ENCODE results near the gene SLC37A2. TPM values are rescaled to one million over a fixed set of nuclear protein-coding genes. Genes with fewer than 3 reads are reported as not detected.

SLC37A2 gene
- total and polyA plus RNA-seq, 2 donors, result 3.0 to 4.3 TPM

GRCh38 chr11:125079878-125080530, 16.9 kb downstream of the SLC37A2 start:
- Histone ChIP-seq H3K9me3 (ENCODE audit: control insufficient read depth in 2 of 2, insufficient read depth in 1 of 2, low read length in 1 of 2) (no peaks in the 10 kb centered on the region), H3K4me1 (ENCODE audit: control insufficient read depth in 2 of 2, insufficient read depth in 2 of 2, low read length in 2 of 2) (no peaks in the 10 kb centered on the region), H3K27me3 (ENCODE audit: control insufficient read depth in 2 of 2, insufficient read depth in 1 of 2, low read length in 1 of 2) (no peaks in the 10 kb centered on the region), H3K27ac (ENCODE audit: low read depth in 1 of 2, low read length in 1 of 2) (no peak overlapping the region), H3K36me3 (ENCODE audit: control insufficient read depth in 2 of 2, insufficient read depth in 2 of 2, low read length in 1 of 2) (no peaks in the 10 kb centered on the region), H3K4me3 (ENCODE audit: low read length in 2 of 2) (no peak overlapping the region)
- DNase-seq (ENCODE audit: low read depth in 6 of 9, low spot score in 9 of 9), result no peak
- 96% methylated on average over 12 of the region's 12 CpGs for WGBS

GRCh38 chr11:125080531-125080911, 17.4 kb downstream of the SLC37A2 start:
- H3K4me1 ChIP-seq (ENCODE audit: control insufficient read depth in 2 of 2, insufficient read depth in 2 of 2, low read length in 2 of 2), result no peaks in the 10 kb centered on the region

DNA sequence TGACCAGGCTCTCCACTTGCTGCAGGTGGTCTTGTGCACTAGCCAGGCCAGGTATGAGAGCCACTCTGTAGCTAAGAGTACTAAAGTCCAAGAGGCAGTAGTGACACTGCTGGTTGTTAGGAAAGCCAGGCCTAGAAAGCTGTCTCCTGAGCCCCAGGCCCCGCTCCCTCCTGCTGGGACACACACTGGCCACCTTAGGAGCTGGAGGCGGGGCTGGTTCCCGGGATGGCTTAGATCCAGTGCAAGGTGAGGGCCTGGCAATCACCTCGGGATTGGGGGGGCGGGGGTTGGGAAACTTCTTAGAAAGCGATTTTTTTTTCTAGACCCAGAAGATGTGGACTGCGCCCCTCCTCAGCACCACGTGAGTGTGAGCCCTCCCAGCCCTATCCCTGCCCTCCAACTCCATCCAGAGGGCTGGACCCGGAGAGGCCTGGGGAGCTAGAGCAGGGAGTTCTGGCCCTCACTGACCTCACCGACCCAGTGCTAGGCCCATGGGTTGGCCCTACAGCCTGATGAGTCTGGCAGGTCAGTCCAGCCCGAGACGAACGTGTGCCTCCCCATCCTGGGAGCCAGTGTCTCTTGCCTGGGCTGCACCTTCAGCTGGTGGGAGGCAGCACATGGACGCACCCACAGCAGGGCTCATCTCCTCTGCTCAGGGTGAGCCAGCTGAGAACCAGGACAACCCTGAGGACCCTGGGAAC, 18.1 kb downstream of the SLC37A2 start:
- Histone ChIP-seq H3K27ac (ENCODE audit: low read depth in 1 of 2, low read length in 1 of 2) (no peak overlapping the region), H3K9me3 (ENCODE audit: control insufficient read depth in 2 of 2, insufficient read depth in 1 of 2, low read length in 1 of 2) (no peaks in the 10 kb centered on the region), H3K36me3 (ENCODE audit: control insufficient read depth in 2 of 2, insufficient read depth in 2 of 2, low read length in 1 of 2) (no peaks in the 10 kb centered on the region), H3K4me1 (ENCODE audit: control insufficient read depth in 2 of 2, insufficient read depth in 2 of 2, low read length in 2 of 2) (no peaks in the 10 kb centered on the region), H3K4me3 (ENCODE audit: low read length in 2 of 2) (no peak overlapping the region), H3K27me3 (ENCODE audit: control insufficient read depth in 2 of 2, insufficient read depth in 1 of 2, low read length in 1 of 2) (no peaks in the 10 kb centered on the region)
- no peak for DNase-seq (ENCODE audit: low read depth in 6 of 9, low spot score in 9 of 9)
- WGBS, result 88% methylated on average over 14 of the region's 14 CpGs

More at GRCh38 chr11:125080531-125080911, 17.4 kb downstream of the SLC37A2 start:
- no peak for DNase-seq (ENCODE audit: low read depth in 6 of 9, low spot score in 9 of 9)
- H3K9me3 ChIP-seq (ENCODE audit: control insufficient read depth in 2 of 2, insufficient read depth in 1 of 2, low read length in 1 of 2), result no peaks in the 10 kb centered on the region
- H3K36me3 ChIP-seq (ENCODE audit: control insufficient read depth in 2 of 2, insufficient read depth in 2 of 2, low read length in 1 of 2), result no peaks in the 10 kb centered on the region
- H3K4me3 ChIP-seq (ENCODE audit: low read length in 2 of 2), result no peak overlapping the region
- 96% methylated on average over 12 of the region's 12 CpGs for WGBS
- H3K27me3 ChIP-seq (ENCODE audit: control insufficient read depth in 2 of 2, insufficient read depth in 1 of 2, low read length in 1 of 2), result no peaks in the 10 kb centered on the region
- no peak overlapping the region for H3K27ac ChIP-seq (ENCODE audit: low read depth in 1 of 2, low read length in 1 of 2)

DNA sequence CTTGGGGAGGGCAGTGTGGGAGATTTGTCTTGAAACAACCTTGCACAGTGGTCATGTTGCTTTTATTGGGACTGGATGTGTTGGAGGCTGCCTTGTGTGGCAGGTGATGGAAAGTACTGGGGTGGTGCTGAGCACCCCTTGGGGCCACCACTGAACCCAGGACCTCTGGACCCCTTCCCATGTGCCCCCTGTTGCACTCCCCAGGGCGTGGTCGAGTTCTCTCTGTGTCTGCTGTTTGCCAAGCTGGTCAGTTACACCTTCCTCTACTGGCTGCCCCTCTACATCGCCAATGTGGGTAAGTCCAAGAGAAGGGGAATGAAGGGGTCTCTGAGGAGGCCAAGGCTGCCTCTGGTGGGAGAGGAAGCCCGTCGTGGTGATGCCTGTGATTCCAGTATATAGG, 18.9 kb downstream of the SLC37A2 start:
- Histone ChIP-seq H3K27ac (ENCODE audit: low read depth in 1 of 2, low read length in 1 of 2) (no peak overlapping the region), H3K4me3 (ENCODE audit: low read length in 2 of 2) (no peak overlapping the region), H3K27me3 (ENCODE audit: control insufficient read depth in 2 of 2, insufficient read depth in 1 of 2, low read length in 1 of 2) (no peaks in the 10 kb centered on the region), H3K4me1 (ENCODE audit: control insufficient read depth in 2 of 2, insufficient read depth in 2 of 2, low read length in 2 of 2) (no peaks in the 10 kb centered on the region), H3K36me3 (ENCODE audit: control insufficient read depth in 2 of 2, insufficient read depth in 2 of 2, low read length in 1 of 2) (no peaks in the 10 kb centered on the region), H3K9me3 (ENCODE audit: control insufficient read depth in 2 of 2, insufficient read depth in 1 of 2, low read length in 1 of 2) (no peaks in the 10 kb centered on the region)
- no peak for DNase-seq (ENCODE audit: low read depth in 6 of 9, low spot score in 9 of 9)
- WGBS, result 94% methylated on average over 5 of the region's 5 CpGs

DNA sequence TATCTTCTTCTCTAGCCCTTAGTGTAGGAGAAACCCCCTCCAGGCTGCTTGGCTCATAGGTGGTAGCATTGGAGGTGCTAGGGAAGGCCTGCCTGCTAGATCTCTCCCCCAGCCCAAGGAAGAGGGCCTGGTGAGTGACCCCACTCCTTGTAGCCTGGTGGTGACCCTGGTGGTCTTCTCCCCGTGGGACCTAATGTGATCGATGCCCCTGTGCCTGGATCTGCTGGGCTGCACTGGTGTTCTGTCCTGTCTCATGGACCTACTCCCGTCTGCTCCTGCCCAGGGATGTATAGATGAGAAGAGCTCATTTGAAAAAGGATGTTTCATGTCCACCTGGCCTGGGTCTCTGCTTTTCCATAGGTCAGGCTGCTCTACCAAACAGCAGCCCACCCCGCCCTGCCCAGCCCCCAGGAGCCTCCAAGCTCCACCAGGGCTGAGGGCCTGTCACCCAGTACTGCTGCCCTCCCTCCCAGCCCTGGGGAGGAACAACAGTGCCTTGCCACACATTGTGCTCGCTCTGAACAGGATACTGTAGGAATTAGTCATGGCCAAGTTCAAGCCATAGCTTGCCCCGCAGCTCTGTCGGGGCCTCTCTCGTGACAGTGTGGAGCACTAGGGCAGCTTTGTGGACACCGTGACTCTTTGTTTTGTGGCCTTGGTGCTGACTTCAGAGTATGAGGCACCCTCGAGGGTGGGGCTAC, 19.7 kb downstream of the SLC37A2 start:
- H3K27ac ChIP-seq (ENCODE audit: low read depth in 1 of 2, low read length in 1 of 2), result no peak overlapping the region
- H3K27me3 ChIP-seq (ENCODE audit: control insufficient read depth in 2 of 2, insufficient read depth in 1 of 2, low read length in 1 of 2), result no peaks in the 10 kb centered on the region
- no peaks in the 10 kb centered on the region for H3K4me1 ChIP-seq (ENCODE audit: control insufficient read depth in 2 of 2, insufficient read depth in 2 of 2, low read length in 2 of 2)
- no peaks in the 10 kb centered on the region for H3K9me3 ChIP-seq (ENCODE audit: control insufficient read depth in 2 of 2, insufficient read depth in 1 of 2, low read length in 1 of 2)
- no peaks in the 10 kb centered on the region for H3K36me3 ChIP-seq (ENCODE audit: control insufficient read depth in 2 of 2, insufficient read depth in 2 of 2, low read length in 1 of 2)
- 87% methylated on average over 10 of the region's 10 CpGs for WGBS
- H3K4me3 ChIP-seq (ENCODE audit: low read length in 2 of 2), result no peak overlapping the region
- DNase-seq (ENCODE audit: low read depth in 6 of 9, low spot score in 9 of 9), result no peak

DNA sequence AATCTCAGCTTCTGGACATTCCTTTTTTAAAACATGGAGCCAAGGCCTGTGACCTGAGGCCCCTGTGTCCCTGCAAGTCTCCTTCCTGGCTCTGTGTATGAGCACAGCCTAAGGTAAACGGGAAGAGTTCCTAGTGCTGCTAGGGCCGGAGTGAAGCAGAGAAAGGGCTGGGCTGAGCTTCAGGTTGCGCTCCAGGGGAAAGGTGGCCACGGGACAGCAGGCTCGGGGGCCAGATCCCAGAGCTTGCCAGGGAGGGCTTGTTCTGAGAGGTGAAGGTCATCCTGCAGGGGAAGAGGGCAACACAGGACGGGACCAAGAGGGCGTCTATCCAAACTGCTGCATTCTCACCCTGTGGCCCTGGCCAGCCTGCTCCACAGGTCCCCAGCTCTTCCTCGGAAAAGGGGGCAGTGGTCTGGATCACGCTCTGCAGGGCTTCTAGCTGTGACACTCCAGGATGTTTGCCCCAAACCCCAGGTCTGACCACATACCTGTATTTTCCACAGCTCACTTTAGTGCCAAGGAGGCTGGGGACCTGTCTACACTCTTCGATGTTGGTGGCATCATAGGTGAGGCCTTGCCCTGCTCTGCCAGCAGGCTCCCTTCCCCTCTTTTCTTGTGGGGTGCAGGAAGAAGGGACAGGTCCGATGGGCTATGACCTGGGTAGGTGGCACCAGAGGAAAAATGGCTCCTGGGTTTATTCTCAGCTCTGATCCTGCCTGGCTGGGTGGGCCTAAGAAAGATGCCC, 20.4 kb downstream of the SLC37A2 start:
- Histone ChIP-seq H3K27ac (ENCODE audit: low read depth in 1 of 2, low read length in 1 of 2) (no peak overlapping the region), H3K4me3 (ENCODE audit: low read length in 2 of 2) (no peak overlapping the region), H3K36me3 (ENCODE audit: control insufficient read depth in 2 of 2, insufficient read depth in 2 of 2, low read length in 1 of 2) (no peaks in the 10 kb centered on the region), H3K27me3 (ENCODE audit: control insufficient read depth in 2 of 2, insufficient read depth in 1 of 2, low read length in 1 of 2) (no peaks in the 10 kb centered on the region), H3K9me3 (ENCODE audit: control insufficient read depth in 2 of 2, insufficient read depth in 1 of 2, low read length in 1 of 2) (no peaks in the 10 kb centered on the region), H3K4me1 (ENCODE audit: control insufficient read depth in 2 of 2, insufficient read depth in 2 of 2, low read length in 2 of 2) (no peaks in the 10 kb centered on the region)
- WGBS, result 85% methylated on average over 11 of the region's 11 CpGs
- DNase-seq (ENCODE audit: low read depth in 6 of 9, low spot score in 9 of 9), result no peak

DNA sequence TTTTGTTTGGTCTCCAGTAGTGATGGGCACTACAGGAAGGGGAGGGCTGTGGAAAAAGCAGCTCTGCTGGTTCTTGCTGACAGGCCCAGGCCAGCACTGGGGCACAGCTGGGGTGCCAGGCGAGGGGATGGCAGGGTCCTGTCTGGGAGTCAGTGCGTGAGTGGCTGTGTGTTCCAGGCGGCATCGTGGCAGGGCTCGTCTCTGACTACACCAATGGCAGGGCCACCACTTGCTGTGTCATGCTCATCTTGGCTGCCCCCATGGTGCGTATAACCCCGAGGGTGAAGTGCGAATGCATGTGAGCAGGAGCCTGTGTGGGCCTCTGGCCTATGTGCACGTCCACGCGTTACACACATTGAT, 20.9 kb downstream of the SLC37A2 start:
- no peaks in the 10 kb centered on the region for H3K4me1 ChIP-seq (ENCODE audit: control insufficient read depth in 2 of 2, insufficient read depth in 2 of 2, low read length in 2 of 2)
- no peak overlapping the region for H3K27ac ChIP-seq (ENCODE audit: low read depth in 1 of 2, low read length in 1 of 2)
- no peaks in the 10 kb centered on the region for H3K36me3 ChIP-seq (ENCODE audit: control insufficient read depth in 2 of 2, insufficient read depth in 2 of 2, low read length in 1 of 2)
- 97% methylated on average over 11 of the region's 11 CpGs for WGBS
- H3K4me3 ChIP-seq (ENCODE audit: low read length in 2 of 2), result no peak overlapping the region
- H3K9me3 ChIP-seq (ENCODE audit: control insufficient read depth in 2 of 2, insufficient read depth in 1 of 2, low read length in 1 of 2), result no peaks in the 10 kb centered on the region
- H3K27me3 ChIP-seq (ENCODE audit: control insufficient read depth in 2 of 2, insufficient read depth in 1 of 2, low read length in 1 of 2), result no peaks in the 10 kb centered on the region
- no peak for DNase-seq (ENCODE audit: low read depth in 6 of 9, low spot score in 9 of 9)

- no peaks in the 10 kb centered on the region for H3K36me3 ChIP-seq (ENCODE audit: control insufficient read depth in 2 of 2, insufficient read depth in 2 of 2, low read length in 1 of 2)
- H3K9me3 ChIP-seq (ENCODE audit: control insufficient read depth in 2 of 2, insufficient read depth in 1 of 2, low read length in 1 of 2), result no peaks in the 10 kb centered on the region
- H3K4me1 ChIP-seq (ENCODE audit: control insufficient read depth in 2 of 2, insufficient read depth in 2 of 2, low read length in 2 of 2), result no peaks in the 10 kb centered on the region
- no peaks in the 10 kb centered on the region for H3K27me3 ChIP-seq (ENCODE audit: control insufficient read depth in 2 of 2, insufficient read depth in 1 of 2, low read length in 1 of 2)
- DNase-seq (ENCODE audit: low read depth in 6 of 9, low spot score in 9 of 9), result no peak
- no peak overlapping the region for H3K4me3 ChIP-seq (ENCODE audit: low read length in 2 of 2)
- WGBS, result 94% methylated on average over 8 of the region's 8 CpGs
- H3K27ac ChIP-seq (ENCODE audit: low read depth in 1 of 2, low read length in 1 of 2), result no peak overlapping the region
Measured at GRCh38 chr11:125084761-125085231, 21.7 kb downstream of the SLC37A2 start.
